Choroid plexus epithelial cell (primary cell): Measurements from ENCODE around the gene TCFL5.

ENCODE experiments used
- DNase-seq: peaks from one replicate; pipeline ENCODE4 v3.0.0-alpha.2; 2010; ENCODE audit warnings: low read depth
- H3K4me3 ChIP-seq: 2 replicates; pipeline ENCODE4 v1.5.1; 2011; ENCODE audit warnings: low read depth, mild to moderate bottlenecking, control low read depth, low read length, moderate library complexity
- CTCF ChIP-seq: conservative IDR thresholded peaks from 2 replicates; pipeline ENCODE4 v1.5.1; 2011; ENCODE audit warnings: low read depth, mild to moderate bottlenecking, control low read depth, inconsistent platforms, low read length, moderate library complexity

TCFL5 gene

DNA sequence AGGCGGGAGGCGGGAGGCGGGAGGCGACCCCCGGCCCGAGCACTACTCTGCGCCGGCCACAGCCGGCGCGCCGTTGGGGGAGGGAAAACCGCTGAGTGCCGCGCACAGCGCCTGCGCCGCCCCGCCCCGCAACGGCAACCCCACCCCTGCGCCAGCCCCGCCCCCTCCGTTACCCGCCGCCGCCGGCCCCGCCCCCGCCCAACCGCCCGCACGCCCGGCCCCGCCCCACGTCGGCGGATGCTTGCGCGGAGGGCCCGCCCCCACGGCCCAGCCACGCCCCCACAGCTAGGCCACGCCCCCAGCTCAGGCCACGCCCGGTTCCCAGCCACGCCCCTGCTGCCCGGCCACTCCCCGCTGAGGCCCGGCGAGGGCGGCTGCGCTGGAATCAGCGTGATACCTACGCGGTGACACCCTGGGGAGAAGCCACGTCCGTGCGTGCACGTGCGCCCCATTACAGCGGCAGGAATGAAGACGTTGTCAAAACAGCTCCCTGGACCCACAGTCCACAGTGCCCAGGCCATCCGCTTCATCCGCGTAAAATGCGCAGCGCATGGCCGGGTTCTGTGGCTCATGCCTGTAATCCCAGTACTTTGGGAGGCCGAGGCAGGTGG lies at the start of gene TCFL5:
Gene TCFL5, minus strand, starts transcription at position 97 of the 611 bp plus-strand sequence. CDS start 152 bp downstream, outside the sequence.
- peak; percentile 93 for DNase-seq
- peak within 1 kb of the TSS; percentile 64 for H3K4me3 ChIP-seq
- no peak for TF ChIP-seq CTCF

GRCh38 chr20:62910777-62911497 lies 49.3 kb upstream of the TCFL5 start:
- no peak for TF ChIP-seq CTCF
- no peak overlapping the region for H3K4me3 ChIP-seq
- no peak for DNase-seq

DNA sequence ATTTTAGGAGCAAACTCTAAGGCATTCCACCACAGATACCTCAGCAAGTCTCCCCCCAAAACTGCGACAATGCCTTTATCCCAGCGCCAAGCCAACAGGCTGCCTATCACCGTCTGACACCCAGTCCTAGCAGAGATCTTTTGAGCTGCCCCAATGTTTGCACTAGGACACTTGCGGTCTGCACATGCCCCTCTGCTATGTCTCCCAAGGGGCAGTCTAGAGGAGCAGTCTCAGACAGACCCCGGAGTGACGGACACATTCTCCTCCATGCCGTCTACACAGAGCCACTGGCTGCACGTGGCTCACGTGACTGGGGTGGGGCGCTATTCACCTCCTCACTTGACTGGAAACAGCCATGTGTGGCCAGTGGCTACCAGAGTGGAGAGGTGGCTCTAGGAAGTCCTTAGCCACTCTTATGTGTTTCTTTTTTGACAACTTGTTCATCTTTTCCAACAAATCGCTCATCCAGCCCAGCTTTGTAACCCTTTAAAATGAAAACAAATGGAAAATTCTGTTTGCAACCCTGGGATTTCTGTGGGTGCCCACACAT lies 48.7 kb upstream of the TCFL5 start:
- no peak for TF ChIP-seq CTCF
- no peak for DNase-seq

DNA sequence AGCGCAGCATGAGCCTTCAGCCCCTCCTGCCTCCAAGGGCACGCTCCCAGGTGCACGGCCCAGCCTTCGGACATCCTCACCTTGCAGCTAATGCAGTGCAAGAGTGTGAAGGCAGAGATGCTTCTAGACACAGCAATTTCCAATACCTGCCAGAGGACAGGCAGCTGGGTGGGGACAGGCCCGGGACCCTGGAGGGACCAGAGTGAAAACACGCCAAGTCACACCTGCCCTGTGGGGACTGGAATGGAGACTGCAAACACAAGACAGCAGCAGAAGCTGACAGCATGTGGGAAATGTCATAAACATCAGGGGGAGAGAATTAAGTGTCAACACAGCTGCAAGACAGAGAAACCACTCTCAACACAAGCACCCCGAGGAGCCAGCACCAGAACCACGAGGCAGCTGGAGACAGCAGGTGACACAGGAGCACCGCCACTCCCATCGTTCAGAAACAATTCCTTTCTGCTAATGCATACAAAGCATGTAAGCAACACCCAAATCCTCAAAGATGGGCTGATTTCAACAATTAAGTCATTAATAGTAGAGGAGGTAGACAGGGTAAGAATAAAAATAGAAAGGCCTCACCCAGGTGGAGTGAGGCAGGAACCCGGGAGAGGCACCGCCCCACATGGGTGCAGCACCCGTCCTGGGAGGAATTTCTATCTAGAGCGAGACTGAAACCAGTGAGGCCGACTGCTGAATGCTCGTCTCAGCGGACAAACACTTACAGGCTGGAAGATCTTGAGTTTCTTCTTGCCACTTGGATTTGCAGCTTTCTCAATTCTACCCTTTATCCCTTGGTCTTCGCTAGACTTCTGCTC lies 47.6 kb upstream of the TCFL5 start:
- no peak overlapping the region for H3K4me3 ChIP-seq
- TF ChIP-seq CTCF, result no peak

More for the DNA sequence above, 48.7 kb upstream of the TCFL5 start:
- no peak overlapping the region for H3K4me3 ChIP-seq

GRCh38 chr20:62907384-62908317 lies 46.0 kb upstream of the TCFL5 start:
- DNase-seq, result no peak
- TF ChIP-seq CTCF, result peak; percentile 68
- H3K4me3 ChIP-seq, result no peak overlapping the region

More for the DNA sequence above, 47.6 kb upstream of the TCFL5 start:
- DNase-seq, result no peak
